ENCODE measurements around the gene PAN3.

GRCh38 chr13:28301839-28302238 lies 163.5 kb downstream of the PAN3 start:
- TF ChIP-seq POLR2A (IDR thresholded peaks at IDR 0.05) (no peak), CTCF (IDR thresholded peaks at IDR 0.05) (no peak)
